LNCAP (cell line): Measurements from ENCODE around the gene IL34.

Source experiments
- TF ChIP-seq, protein P1 (sequence below): fragments of 450-650 bp; IDR thresholded peaks from 2 replicates; pipeline ENCODE4 v1.5.1; 2017; ENCODE audit warnings: mild to moderate bottlenecking

The IL34 gene

GRCh38 chr16:70694868-70695218, 48.5 kb downstream of the IL34 start:
- TF ChIP-seq, protein P1, sequence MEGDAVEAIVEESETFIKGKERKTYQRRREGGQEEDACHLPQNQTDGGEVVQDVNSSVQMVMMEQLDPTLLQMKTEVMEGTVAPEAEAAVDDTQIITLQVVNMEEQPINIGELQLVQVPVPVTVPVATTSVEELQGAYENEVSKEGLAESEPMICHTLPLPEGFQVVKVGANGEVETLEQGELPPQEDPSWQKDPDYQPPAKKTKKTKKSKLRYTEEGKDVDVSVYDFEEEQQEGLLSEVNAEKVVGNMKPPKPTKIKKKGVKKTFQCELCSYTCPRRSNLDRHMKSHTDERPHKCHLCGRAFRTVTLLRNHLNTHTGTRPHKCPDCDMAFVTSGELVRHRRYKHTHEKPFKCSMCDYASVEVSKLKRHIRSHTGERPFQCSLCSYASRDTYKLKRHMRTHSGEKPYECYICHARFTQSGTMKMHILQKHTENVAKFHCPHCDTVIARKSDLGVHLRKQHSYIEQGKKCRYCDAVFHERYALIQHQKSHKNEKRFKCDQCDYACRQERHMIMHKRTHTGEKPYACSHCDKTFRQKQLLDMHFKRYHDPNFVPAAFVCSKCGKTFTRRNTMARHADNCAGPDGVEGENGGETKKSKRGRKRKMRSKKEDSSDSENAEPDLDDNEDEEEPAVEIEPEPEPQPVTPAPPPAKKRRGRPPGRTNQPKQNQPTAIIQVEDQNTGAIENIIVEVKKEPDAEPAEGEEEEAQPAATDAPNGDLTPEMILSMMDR, result no peak

DNA sequence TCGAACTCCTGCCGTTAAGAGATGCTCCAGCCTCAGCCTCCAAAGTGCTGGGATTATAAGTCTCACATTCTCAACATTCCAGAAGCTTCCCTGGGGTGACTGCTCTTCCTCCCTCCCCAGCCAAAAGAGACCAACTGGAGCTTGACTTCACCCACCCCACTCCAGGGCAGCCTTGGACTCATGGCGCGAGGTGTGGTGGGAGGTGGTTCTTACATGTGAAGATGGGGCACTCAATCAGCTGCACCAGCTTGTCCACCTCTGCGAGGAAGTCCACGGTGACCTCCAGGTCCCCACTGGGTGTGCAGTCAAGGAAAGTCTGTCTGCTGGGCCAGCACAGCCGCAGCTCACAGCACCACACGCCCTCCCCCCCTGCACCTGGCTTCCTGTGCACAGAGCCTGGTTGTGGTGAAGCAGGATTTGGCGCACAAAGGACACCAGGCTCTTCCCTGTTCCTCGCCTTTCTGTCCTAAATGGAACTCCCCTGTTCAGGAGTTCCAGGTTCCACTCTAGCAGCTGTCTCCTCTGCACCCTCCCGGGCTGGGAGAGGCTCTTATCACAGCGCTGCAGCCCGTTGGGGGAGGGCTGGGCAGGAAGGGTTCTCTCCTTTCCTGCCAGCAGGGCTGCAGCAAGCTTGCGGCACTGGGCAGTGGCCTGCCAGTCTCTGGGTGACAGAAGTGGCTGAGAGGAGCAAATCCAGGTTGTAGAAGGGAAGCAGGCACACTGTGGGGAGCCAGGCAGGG, 49.1 kb downstream of the IL34 start:
- TF ChIP-seq, protein P1, result no peak

DNA sequence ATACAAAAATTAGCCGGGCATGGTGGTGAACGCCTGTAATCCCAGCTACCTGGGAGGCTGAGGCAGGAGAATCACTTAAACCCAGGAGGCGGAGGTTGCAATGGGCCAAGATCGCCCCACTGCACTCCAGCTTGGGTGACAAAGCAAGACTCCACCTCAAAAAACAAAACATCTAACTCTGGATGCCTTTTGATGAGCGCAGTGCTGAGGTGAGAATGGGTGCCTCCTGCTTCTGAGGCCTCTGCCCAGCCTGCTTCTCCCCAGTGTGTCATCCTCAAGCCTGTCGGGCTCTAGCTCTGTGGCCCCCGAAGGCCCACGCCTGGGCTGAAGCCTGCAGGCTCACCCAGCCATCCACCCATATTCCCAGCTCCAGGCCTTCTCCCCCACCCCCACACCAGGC, 50.0 kb downstream of the IL34 start:
- TF ChIP-seq, protein P1, result no peak

DNA sequence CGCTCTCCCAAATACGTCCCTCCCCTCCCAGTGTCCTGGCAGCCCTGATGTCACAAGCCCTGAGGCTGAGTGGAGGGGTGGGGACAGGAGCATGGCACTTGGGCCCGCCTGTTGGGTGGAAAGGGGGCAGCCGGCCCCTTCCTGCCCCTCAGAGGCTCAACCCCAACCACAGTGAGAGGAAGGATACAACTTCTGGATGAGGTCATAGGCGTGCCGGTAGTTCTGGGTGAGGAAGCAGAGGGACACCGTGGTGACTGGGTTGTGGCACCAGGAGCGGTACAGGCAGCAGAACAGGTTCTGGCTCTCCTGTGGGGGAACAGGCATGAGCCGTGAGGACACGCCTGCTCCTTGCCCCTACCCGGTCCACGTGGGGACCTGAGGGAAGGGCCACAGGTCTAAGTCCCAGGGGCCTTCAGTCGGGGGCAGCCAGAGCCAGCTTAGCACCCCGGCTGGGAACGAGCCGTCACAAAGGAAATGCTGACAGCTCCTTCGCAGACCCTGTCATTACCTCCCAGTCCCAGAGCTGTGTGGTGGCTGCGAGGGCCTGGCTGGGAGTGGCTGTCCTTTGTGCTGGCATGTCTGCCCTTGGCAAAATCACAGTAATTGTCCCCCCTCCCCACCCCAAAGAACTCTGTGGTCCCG, 50.7 kb downstream of the IL34 start:
- TF ChIP-seq, protein P1, result no peak

- TF ChIP-seq, protein P1, result no peak
Measured at GRCh38 chr16:70697594-70698170, 51.3 kb downstream of the IL34 start.

GRCh38 chr16:70698901-70699300, 52.5 kb downstream of the IL34 start:
- TF ChIP-seq, protein P1, result no peak

DNA sequence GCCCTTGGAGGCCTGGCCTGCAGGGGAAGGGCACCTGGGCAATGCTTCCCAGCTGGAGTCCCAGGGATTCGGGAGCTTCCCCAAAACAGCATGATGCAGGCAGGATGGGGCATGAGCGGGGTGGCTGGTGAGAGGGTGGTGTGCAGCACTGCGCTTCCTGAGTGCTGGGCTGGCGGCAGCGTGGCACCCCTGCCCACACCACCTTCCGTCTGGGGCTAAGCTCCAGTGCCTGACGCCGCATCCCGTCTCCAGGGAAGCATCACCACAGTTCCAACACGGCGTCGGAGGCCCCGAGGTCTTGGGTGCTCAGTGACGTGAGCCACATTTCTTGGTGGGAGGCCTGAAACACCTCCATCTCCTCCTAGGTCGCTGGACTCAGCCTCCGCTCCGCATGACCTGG, 53.3 kb downstream of the IL34 start:
- TF ChIP-seq, protein P1, result no peak
